Gastroesophageal sphincter (tissue), 4 donors: ENCODE measurements around the gene LRRC8B. TPM values are rescaled to one million over a fixed set of nuclear protein-coding genes. Genes with fewer than 3 reads are reported as not detected.

ENCODE experiments used
- ATAC-seq: fragments of 150-250 bp; one replicate; pipeline ENCODE4 v1.9.1; 2016; ENCODE audit warnings: mild to moderate bottlenecking, moderate library complexity
- H3K27ac ChIP-seq, 4 donors: fragments of 200-600 bp; sonication (generic) in 3 of 4; 1 replicate in 3 of 4; 2 replicates in 1 of 4; pipeline ENCODE4 v1.5.1; 2016 to 2019
- H3K27me3 ChIP-seq: fragments of 200-600 bp; sonication (generic); one replicate; pipeline ENCODE4 v1.5.1; 2019
- H3K36me3 ChIP-seq, 2 donors: fragments of 200-600 bp; sonication (generic); one replicate each; pipeline ENCODE4 v1.5.1; 2019; ENCODE audit warnings: control low read depth in 1 of 2
- H3K4me1 ChIP-seq, 3 donors: fragments of 200-600 bp; sonication (generic); 1 replicate in 2 of 3; 2 replicates in 1 of 3; pipeline ENCODE4 v1.5.1; 2016 to 2019; ENCODE audit warnings: control low read depth in 2 of 3
- H3K4me3 ChIP-seq, 2 donors: fragments of 200-600 bp; sonication (generic); one replicate each; pipeline ENCODE4 v1.5.1; 2019; ENCODE audit warnings: mild to moderate bottlenecking in 1 of 2, moderate library complexity in 1 of 2
- H3K9me3 ChIP-seq, 3 donors: fragments of 200-600 bp; sonication (generic); one replicate each; pipeline ENCODE4 v1.5.1; 2017 to 2019; ENCODE audit warnings: control low read depth in 2 of 3
- EP300 ChIP-seq: sonication (generic); formaldehyde crosslinking; IDR thresholded peaks from one replicate; pipeline ENCODE4 v1.6.1; 2017; ENCODE audit warnings: antibody characterized with exemption, mild to moderate bottlenecking
- POLR2A ChIP-seq, 2 donors: fragments of 450-650 bp; IDR thresholded peaks; one replicate each; pipeline ENCODE4 v1.6.1; 2017; ENCODE audit warnings: antibody characterized with exemption in 2 of 2, mild to moderate bottlenecking in 2 of 2, moderate library complexity in 1 of 2
- POLR2AphosphoS5 ChIP-seq: sonication (generic); formaldehyde crosslinking; IDR thresholded peaks from one replicate; pipeline ENCODE4 v1.6.1; 2017; ENCODE audit warnings: antibody characterized with exemption
- WGBS, 2 donors: methylation state at CpG; one replicate each; pipeline ENCODE4 v1.1.5; 2018; ENCODE audit warnings: low coverage in 1 of 2; 5-methylcytosine and 5-hydroxymethylcytosine counted together
- total RNA-seq, 4 donors: library from RNA; depleted of rRNA; stranded (reverse); fragments of >200 nt; gene quantifications; one replicate each; pipeline ENCODE4 v1.1.0, GENCODE V29; 2016
- TF ChIP-seq, protein P1 (sequence below), 4 experiments: fragments of 200-600 bp in 2 of 4; fragments of 450-650 bp in 2 of 4; sonication (generic) in 1 of 4; IDR thresholded peaks; one replicate each; pipeline ENCODE4 v1.5.1; 2017 to 2019; ENCODE audit warnings: antibody characterized with exemption in 4 of 4, mild to moderate bottlenecking in 2 of 4, moderate library complexity in 2 of 4

LRRC8B gene
- total RNA-seq, 4 donors from 2014 or later = 3.5 to 6.9 (median 5.0) TPM

DNA sequence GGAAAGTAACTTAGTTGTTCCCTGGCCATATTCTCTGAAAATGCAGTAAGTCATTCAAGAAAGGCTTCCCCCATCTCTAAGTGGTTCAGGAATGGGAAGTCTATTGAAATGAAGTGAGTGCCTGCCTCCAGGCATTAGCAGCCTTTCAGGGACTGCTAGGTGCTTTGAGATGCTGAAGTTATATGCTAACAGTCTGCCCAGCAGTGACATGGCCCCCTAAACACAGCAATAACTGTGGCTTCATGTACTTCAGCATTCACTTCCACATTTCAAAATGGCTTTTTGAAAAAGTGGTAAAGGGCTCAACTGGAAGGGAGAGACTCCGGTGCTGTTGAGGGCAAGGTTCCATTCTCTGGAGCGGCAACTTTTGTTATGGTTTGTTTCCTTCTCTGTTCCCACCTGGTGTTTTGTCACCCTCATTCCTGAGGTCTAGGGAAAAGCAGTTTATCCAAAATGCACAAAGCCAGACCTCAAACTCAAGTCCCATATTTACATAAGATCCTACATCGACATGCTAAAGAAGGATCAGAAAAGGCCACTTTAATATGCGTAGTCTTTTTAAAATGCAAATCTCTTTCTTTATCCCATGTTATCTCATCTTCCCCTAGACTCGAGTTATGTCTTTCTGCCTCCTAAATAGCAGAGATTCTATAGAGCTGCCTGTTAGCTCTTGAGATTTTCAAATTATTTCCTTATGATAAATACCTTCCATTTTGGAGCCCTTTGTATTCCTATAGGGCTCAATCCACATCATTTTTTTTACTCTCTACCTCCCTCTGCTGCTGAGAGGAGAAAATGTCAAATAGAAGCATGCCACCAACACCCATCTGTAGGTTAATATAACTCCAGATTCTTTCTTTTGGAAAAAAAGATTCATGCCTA, 74.1 kb downstream of the LRRC8B start:
- no peaks in the 10 kb centered on the region for H3K27me3 ChIP-seq
- ATAC-seq = no peak
- H3K4me1 ChIP-seq = peaks cover 0 to 6% (median 0%) of the 10 kb centered on the region in 3 donors
- H3K36me3 ChIP-seq = no peaks in the 10 kb centered on the region
- WGBS, 2 donors = 51 to 75% methylated on average over 3 to 5 of the region's 5 CpGs
- no peaks in the 10 kb centered on the region for H3K9me3 ChIP-seq
- TF ChIP-seq POLR2A (IDR thresholded peaks at IDR 0.05) = no peak
- TF ChIP-seq, protein P1, sequence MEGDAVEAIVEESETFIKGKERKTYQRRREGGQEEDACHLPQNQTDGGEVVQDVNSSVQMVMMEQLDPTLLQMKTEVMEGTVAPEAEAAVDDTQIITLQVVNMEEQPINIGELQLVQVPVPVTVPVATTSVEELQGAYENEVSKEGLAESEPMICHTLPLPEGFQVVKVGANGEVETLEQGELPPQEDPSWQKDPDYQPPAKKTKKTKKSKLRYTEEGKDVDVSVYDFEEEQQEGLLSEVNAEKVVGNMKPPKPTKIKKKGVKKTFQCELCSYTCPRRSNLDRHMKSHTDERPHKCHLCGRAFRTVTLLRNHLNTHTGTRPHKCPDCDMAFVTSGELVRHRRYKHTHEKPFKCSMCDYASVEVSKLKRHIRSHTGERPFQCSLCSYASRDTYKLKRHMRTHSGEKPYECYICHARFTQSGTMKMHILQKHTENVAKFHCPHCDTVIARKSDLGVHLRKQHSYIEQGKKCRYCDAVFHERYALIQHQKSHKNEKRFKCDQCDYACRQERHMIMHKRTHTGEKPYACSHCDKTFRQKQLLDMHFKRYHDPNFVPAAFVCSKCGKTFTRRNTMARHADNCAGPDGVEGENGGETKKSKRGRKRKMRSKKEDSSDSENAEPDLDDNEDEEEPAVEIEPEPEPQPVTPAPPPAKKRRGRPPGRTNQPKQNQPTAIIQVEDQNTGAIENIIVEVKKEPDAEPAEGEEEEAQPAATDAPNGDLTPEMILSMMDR (IDR thresholded peaks at IDR 0.05) = peak; percentile 44 to 69 (median 63)
- H3K27ac ChIP-seq = no peak overlapping the region
- no peak overlapping the region for H3K4me3 ChIP-seq

DNA sequence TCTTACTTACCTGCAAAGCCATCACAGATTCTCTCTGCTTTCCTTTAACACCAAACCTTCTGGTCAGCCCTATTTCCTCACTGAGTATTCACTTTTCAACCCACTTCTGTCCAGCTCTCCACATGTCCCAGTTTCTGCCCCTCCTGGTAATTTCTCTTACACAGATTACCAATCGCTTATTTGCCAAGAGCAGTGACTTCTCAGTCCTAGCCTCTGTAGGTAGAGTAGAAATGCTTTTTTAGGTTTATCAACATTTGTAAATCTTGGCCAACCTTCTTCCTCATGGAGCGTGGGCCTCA, 74.7 kb downstream of the LRRC8B start:
- TF ChIP-seq POLR2AphosphoS5 = no peak
- no peak for TF ChIP-seq POLR2A (IDR thresholded peaks at IDR 0.05)
- TF ChIP-seq, protein P1 (IDR thresholded peaks at IDR 0.05) = no peak
- TF ChIP-seq EP300 = no peak
- ATAC-seq = no peak
- Histone ChIP-seq H3K9me3 (no peaks in the 10 kb centered on the region), H3K4me1 (peaks cover 0 to 12% (median 0%) of the 10 kb centered on the region in 3 donors), H3K36me3 (no peaks in the 10 kb centered on the region), H3K27me3 (no peaks in the 10 kb centered on the region), H3K27ac (no peak overlapping the region), H3K4me3 (no peak overlapping the region)
- 92% methylated on average over 2 of the region's 2 CpGs; no CpG with 5 or more reads in 1 of the 2 donors for WGBS, 2 donors

DNA sequence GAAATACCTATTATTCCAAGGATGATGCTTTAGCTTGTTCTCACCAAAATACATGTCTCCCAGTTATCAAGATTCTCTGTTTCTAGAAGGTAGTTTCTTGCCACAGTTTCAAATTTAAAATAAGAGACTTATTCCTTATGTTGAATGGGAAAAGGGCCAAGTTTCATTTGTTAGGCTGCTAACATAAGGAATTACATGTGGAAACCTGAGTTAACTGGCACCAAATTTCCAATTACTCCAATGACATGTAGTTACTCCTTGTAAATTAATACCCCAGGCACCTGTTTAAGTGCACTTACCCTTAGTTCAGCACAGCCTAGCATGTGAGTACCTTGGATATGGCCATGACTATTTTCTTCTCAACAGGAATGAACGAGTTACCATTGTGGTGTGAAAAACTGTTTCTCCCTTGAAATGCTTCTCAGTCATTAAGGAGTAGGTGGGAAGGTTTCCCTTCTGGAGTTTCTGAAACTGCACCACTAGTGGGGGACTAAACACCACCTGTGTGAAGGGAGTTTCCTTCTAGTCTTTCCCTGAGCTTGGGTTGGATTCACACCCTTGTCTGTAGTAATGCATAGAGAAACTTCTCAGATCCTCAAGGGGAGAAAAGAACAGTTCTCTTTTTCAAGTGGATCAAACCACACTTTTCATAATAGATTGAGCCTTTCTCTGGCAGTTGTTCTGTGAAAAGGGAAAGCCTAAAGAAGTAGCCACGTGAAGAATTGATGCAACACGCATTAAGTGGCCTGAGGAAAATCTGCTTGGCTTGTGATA, 76.0 kb downstream of the LRRC8B start:
- H3K27ac ChIP-seq = no peak overlapping the region
- no peaks in the 10 kb centered on the region for H3K9me3 ChIP-seq
- WGBS, 2 donors = 96 to 100% methylated on average over 3 of the region's 3 CpGs
- ATAC-seq = no peak
- no peaks in the 10 kb centered on the region for H3K27me3 ChIP-seq
- H3K4me1 ChIP-seq = peaks cover 0 to 12% (median 0%) of the 10 kb centered on the region in 3 donors
- TF ChIP-seq POLR2A (IDR thresholded peaks at IDR 0.05) (no peak), POLR2AphosphoS5 (no peak), EP300 (no peak)
- TF ChIP-seq, protein P1 (IDR thresholded peaks at IDR 0.05) = no peak
- H3K36me3 ChIP-seq = no peaks in the 10 kb centered on the region
- no peak overlapping the region for H3K4me3 ChIP-seq

DNA sequence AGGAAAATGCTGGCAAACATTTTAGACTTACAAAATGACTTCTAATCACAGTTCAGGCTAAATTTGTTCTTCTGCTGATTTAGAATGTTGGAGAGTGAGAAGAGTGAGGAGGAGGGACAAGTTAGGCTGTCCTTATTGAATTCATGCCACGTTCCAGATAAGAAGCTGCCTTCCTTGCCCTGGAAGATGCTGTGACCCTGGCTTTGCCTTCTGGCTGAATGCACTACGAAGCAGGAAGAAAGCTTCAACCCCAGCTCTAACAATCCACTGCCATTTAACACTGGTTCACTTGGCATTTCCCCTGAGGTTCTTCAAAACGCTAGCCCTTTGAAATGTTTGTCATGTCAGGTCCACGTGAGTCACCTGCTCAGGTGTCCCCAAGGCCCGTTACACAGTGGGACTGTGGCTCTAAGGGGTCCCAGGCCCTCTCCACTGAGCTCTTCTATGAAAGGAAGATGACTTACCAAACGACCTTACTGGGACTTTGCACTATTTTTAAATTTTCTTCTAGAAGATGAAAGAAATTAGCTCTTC, 78.3 kb downstream of the LRRC8B start:
- Histone ChIP-seq H3K27me3 (no peaks in the 10 kb centered on the region), H3K9me3 (no peaks in the 10 kb centered on the region), H3K27ac (no peak overlapping the region), H3K36me3 (no peaks in the 10 kb centered on the region), H3K4me3 (no peak overlapping the region), H3K4me1 (peaks cover 0 to 12% (median 0%) of the 10 kb centered on the region in 3 donors)
- TF ChIP-seq EP300 (no peak), POLR2A (IDR thresholded peaks at IDR 0.05) (no peak), POLR2AphosphoS5 (no peak)
- TF ChIP-seq, protein P1 (IDR thresholded peaks at IDR 0.05) = no peak
- 46 to 74% methylated on average over 4 to 6 of the region's 6 CpGs for WGBS, 2 donors
- ATAC-seq = no peak
